HL-60 (cell line): ENCODE measurements around the gene PSMB7.

Source experiments
- DNase-seq, 2 experiments: peaks; one replicate each; pipeline ENCODE4 v3.0.0-alpha.2; 2010 to 2020; ENCODE audit warnings: low read depth in 1 of 2, low spot score in 1 of 2
- H3K27ac ChIP-seq: fragments of 250-450 bp; sonication (Bioruptor Pico); replicated peaks from 2 replicates; pipeline ENCODE4 v1.5.1; 2020; ENCODE audit warnings: mild to moderate bottlenecking, moderate library complexity
- H3K27me3 ChIP-seq: fragments of 250-450 bp; sonication (Bioruptor Pico); 2 replicates; pipeline ENCODE4 v1.5.1; 2021; ENCODE audit warnings: mild to moderate bottlenecking, moderate library complexity; ENCODE audit not compliant: insufficient read depth, poor library complexity, severe bottlenecking
- H3K4me3 ChIP-seq: replicated peaks from 2 replicates; pipeline ENCODE4 v1.5.1; 2011; ENCODE audit warnings: mild to moderate bottlenecking, control low read depth, low read length; ENCODE audit not compliant: insufficient read depth
- CTCF ChIP-seq: IDR thresholded peaks from one replicate; pipeline ENCODE4 v1.5.1; 2011; ENCODE audit warnings: low read length, control low read depth, inconsistent platforms; ENCODE audit not compliant: insufficient read depth
- GABPA ChIP-seq: IDR thresholded peaks from 2 replicates; pipeline ENCODE4 v1.6.1; 2012; ENCODE audit warnings: low read depth
- POLR2AphosphoS5 ChIP-seq: IDR thresholded peaks from 2 replicates; pipeline ENCODE4 v1.6.1; 2012; ENCODE audit warnings: low read depth
- REST ChIP-seq: IDR thresholded peaks from 2 replicates; pipeline ENCODE4 v1.6.1; 2012; ENCODE audit warnings: low read depth; ENCODE audit not compliant: insufficient replicate concordance
- SPI1 ChIP-seq: IDR thresholded peaks from 2 replicates; pipeline ENCODE4 v1.6.1; 2012; ENCODE audit warnings: low read depth, mild to moderate bottlenecking, borderline replicate concordance

Gene PSMB7

GRCh38 chr9:124441291-124441690, 26.0 kb upstream of the PSMB7 start:
- Histone ChIP-seq H3K27me3 (no peaks in the 10 kb centered on the region), H3K27ac (no peak overlapping the region), H3K4me3 (no peak overlapping the region)
- TF ChIP-seq SPI1: no peak
- TF ChIP-seq CTCF: no peak
- TF ChIP-seq REST: no peak
- no peak for TF ChIP-seq GABPA
- TF ChIP-seq POLR2AphosphoS5: no peak
- DNase-seq: no peak

- Histone ChIP-seq H3K4me3 (no peak overlapping the region), H3K27ac (no peak overlapping the region), H3K27me3 (no peaks in the 10 kb centered on the region)
- TF ChIP-seq POLR2AphosphoS5 (no peak), GABPA (no peak), CTCF (no peak), REST (no peak), SPI1 (no peak)
- DNase-seq: no peak
These were observed 25.5 kb upstream of the PSMB7 start for GRCh38 chr9:124440786-124441185.

GRCh38 chr9:124439686-124440243, 24.5 kb upstream of the PSMB7 start:
- Histone ChIP-seq H3K4me3 (no peak overlapping the region), H3K27ac (no peak overlapping the region), H3K27me3 (no peaks in the 10 kb centered on the region)
- TF ChIP-seq REST (no peak), CTCF (no peak), GABPA (no peak), SPI1 (no peak), POLR2AphosphoS5 (no peak)
- DNase-seq: no peak
